ENCODE measurements around the gene LRRC8A. TPM values are rescaled to one million over a fixed set of nuclear protein-coding genes. Genes with fewer than 3 reads are reported as not detected.
"Not testable (repeated sequence)": the region's sequence is repeated elsewhere in the genome, so short reads cannot be mapped to it uniquely, and the experiment has no call there.

LRRC8A gene
- total RNA-seq = 104 and 129 TPM in 2 replicates

GRCh38 chr9:128881884-128882676 is at the start of gene LRRC8A, which contains the start of gene KYAT1:
LRRC8A (plus strand) TSS chr9:128882133; CDS start chr9:128907165, 25,032 bp downstream.
KYAT1 (minus strand) TSS chr9:128881950; CDS start chr9:128845405, 36,545 bp downstream.
- peak; percentile 83 for DNase-seq (ENCODE audit: low read depth, low spot score)

DNA sequence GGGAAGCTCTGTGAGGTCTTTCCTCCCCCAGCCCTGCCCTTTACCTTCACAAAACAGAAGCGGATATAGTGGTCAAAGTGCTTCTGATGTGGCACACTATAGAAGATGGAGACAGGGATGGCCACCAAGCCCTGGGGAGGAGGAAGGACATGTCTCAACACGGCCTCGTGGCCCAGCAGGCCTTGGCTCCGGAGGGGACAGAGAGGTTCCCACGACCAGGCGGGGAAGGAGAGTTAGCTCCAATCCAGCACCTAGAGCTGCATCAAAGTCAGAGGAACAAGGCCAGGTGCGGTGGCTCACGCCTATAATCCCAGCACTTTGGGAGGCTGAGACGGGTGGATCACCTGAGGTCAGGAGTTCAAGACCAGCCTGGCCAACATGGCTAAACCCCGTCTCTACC is 48.2 kb upstream of the LRRC8A start:
- DNase-seq (ENCODE audit: low read depth, low spot score) = no peak

GRCh38 chr9:128835246-128836210 is 46.4 kb upstream of the LRRC8A start:
- no peak for DNase-seq (ENCODE audit: low read depth, low spot score)

- no peak for DNase-seq (ENCODE audit: low read depth, low spot score)
Measured at GRCh38 chr9:128836509-128837145, 45.3 kb upstream of the LRRC8A start.

DNA sequence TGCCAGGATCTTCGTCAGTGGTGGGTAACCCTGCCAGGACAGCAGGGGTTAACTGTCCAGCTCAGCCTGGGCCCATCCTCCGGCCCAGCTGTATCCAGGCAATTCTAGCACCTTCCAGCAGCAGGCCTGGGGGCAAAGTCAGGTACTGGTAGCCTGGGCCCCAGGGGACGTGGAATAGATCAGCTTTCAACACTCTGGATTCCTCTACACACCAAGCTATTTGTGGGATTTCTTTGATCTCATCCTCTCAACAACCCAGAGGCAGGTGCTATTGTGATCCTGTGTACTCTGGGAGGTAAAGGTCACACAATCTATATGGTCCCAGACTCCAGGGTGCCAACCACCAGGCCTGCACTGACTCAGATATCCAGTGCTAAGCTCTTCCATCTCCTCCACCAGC is 43.6 kb upstream of the LRRC8A start:
- DNase-seq (ENCODE audit: low read depth, low spot score) = no peak

GRCh38 chr9:128840524-128840923 is 41.4 kb upstream of the LRRC8A start:
- DNase-seq (ENCODE audit: low read depth, low spot score) = no peak

GRCh38 chr9:128841694-128842492 is 40.0 kb upstream of the LRRC8A start:
- DNase-seq (ENCODE audit: low read depth, low spot score) = no peak

DNA sequence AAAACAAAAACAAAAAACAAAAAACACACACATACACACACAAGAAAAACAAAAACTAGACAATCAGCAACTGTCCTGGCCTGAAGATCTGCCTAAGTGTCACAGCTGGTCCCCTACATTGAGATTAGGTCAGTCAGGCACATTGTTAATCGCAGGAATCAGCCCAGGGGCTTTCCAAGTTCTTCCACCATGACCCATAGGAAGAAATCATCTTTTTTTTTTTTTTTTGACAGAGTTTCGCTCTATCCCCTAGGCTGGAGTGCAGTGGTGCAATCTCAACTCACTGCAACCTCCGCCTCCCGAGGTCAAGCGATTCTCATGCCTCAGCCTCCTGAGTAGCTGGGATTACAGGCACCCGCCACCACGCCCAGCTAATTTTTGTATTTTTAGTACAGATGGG is 38.8 kb upstream of the LRRC8A start:
- not testable (repeated sequence) for DNase-seq (ENCODE audit: low read depth, low spot score)

DNA sequence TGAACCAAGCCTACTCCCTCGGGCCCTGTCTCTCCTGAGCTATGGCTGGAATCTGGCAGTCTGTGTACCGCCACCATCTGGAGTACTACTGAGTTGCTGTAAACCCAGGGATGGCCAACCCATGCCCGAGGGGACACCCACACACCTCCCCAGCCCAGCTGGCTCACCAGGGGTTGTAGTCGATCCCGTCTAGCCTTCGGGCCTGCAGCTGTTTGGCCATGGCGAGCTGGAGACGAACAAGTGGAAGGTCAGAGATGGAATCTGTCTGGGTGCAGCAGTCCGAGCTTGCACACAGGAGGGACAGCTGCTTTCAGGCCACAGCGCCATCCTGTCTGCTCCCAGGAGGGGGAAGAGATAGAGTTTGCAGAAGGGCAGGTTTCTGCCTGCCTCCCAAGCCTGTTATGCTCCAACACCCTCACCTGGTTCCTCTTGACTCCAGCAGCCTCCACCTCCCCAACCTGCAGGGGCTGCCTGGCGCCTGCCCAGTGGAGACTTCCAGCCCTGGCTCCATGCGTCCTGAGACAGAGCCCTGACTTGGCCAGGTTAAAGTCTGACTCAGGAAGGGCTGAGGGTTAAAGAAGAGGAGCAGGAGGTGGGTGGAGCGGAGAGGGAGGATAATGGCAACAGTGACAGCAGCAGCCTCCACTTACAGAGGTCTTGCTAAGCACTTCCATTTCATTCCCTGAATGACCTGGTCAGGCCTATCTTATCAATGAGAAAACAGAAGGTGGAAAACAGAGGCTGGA is 36.6 kb upstream of the LRRC8A start:
- DNase-seq (ENCODE audit: low read depth, low spot score) = no peak

- DNase-seq (ENCODE audit: low read depth, low spot score) = no peak
Measured at GRCh38 chr9:128846680-128847030, 35.3 kb upstream of the LRRC8A start.

- no peak for DNase-seq (ENCODE audit: low read depth, low spot score)
Measured at GRCh38 chr9:128847803-128848202, 34.1 kb upstream of the LRRC8A start.

GRCh38 chr9:128851024-128851423 is 30.9 kb upstream of the LRRC8A start:
- DNase-seq (ENCODE audit: low read depth, low spot score) = not testable (repeated sequence)

GRCh38 chr9:128851779-128852600 is 29.9 kb upstream of the LRRC8A start:
- not testable (repeated sequence) for DNase-seq (ENCODE audit: low read depth, low spot score)

- not testable (repeated sequence) for DNase-seq (ENCODE audit: low read depth, low spot score)
Measured at GRCh38 chr9:128852646-128853045, 29.3 kb upstream of the LRRC8A start.

GRCh38 chr9:128854454-128854853 is 27.5 kb upstream of the LRRC8A start:
- not testable (repeated sequence) for DNase-seq (ENCODE audit: low read depth, low spot score)

- not testable (repeated sequence) for DNase-seq (ENCODE audit: low read depth, low spot score)
Measured at GRCh38 chr9:128858476-128858875, 23.5 kb upstream of the LRRC8A start.

DNA sequence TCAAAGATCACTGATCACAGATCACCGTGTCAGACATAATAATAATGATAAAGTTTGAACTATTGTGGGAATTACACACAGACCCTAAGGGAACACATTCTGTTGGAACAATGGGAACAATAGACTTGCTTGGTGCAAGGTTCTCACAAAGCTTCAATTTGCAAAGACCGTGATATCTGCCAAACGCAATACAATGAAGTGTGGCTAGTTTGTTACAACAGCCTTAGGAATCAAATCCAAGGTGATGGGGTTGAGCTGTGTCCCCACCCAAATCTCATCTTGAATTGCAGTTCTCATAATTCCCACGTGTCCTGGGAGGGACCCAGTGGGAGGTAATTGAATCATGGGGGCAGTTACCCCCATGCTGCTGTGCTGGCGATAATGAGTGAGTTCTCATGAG is 21.0 kb upstream of the LRRC8A start:
- no peak for DNase-seq (ENCODE audit: low read depth, low spot score)

DNA sequence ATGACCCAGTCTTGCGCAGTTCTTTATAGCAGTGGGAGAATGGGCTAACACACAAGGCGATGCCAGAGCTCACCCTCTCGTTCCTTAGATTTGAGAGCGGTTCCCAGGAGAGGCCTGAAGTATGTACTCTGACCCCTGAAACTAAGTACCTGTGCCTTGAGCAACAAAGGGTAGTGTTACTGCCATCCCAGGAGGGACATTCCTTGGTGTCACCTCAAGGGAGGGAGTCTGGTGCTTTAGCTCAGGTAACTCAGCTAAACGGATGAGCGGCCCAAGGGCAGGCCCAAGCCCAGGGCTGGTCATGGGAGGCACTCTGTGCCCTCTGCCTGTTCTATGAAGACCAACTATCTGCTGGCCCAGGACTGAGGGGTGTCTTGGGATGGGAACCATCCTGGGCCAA is 20.4 kb upstream of the LRRC8A start:
- DNase-seq (ENCODE audit: low read depth, low spot score) = no peak

- no peak for DNase-seq (ENCODE audit: low read depth, low spot score)
Measured at GRCh38 chr9:128862401-128862851, 19.5 kb upstream of the LRRC8A start.
